Activated B cell treated with CpG ODN at 0.5 μM for 24 hours (primary cell): ENCODE results near the gene KYAT1. TPM values are rescaled to one million over a fixed set of nuclear protein-coding genes. Genes with fewer than 3 reads are reported as not detected.
"Not testable (repeated sequence)": the region's sequence is repeated elsewhere in the genome, so short reads cannot be mapped to it uniquely, and the experiment has no call there.

Experiments used
- ATAC-seq: fragments of 200-7000 bp; cut with Tn5 transposase; one replicate; pipeline ENCODE4 v1.10.0; 2021; ENCODE audit warnings: low read depth, mild to moderate bottlenecking, moderate library complexity
- CTCF ChIA-PET: fragments of 350-600 bp; sonication (Branson Sonifier 250); formaldehyde crosslinking; loops from one replicate; lab custom pipeline; 2021; ENCODE audit warnings: antibody characterized with exemption; lab: Charles Lee
- POLR2A ChIA-PET: fragments of 350-600 bp; sonication (Branson Sonifier 250); formaldehyde crosslinking; loops from one replicate; lab custom pipeline; 2021; ENCODE audit warnings: antibody characterized with exemption; lab: Charles Lee
- DNase-seq: peaks from one replicate; pipeline ENCODE4 v3.0.0; 2022
- H3K27ac Mint-ChIP-seq: one replicate; pipeline ENCODE4 v1.8.0; 2020; ENCODE audit warnings: mixed read lengths
- H3K27me3 Mint-ChIP-seq: one replicate; pipeline ENCODE4 v1.8.0; 2021; ENCODE audit warnings: mixed read lengths
- H3K36me3 Mint-ChIP-seq: one replicate; pipeline ENCODE4 v1.8.0; 2021; ENCODE audit warnings: low read depth, mixed read lengths
- H3K4me1 Mint-ChIP-seq: one replicate; pipeline ENCODE4 v1.8.0; 2021; ENCODE audit warnings: mixed read lengths
- H3K4me3 Mint-ChIP-seq: one replicate; pipeline ENCODE4 v1.8.0; 2020; ENCODE audit warnings: mild to moderate bottlenecking, mixed read lengths
- H3K9me3 Mint-ChIP-seq: one replicate; pipeline ENCODE4 v1.8.0; 2020; ENCODE audit warnings: mixed read lengths
- intact Hi-C: fragments of 100-400 bp; cut with micrococcal nuclease; formaldehyde crosslinking; loops from one replicate; pipeline ENCODE4 v1.15.1; 2024
- total RNA-seq: library from RNA; stranded (reverse); gene quantifications from 2 replicates; pipeline ENCODE4 v1.2.3, GENCODE V29; 2022
- TF ChIP-seq, protein P1 (sequence below): fragments of 200-600 bp; IDR thresholded peaks from one replicate; pipeline ENCODE4 v1.8.0; 2022; ENCODE audit warnings: antibody characterized with exemption, mild to moderate bottlenecking

Gene KYAT1
- total RNA-seq, 1 donor from 2014 or later: 4.3 TPM

DNA sequence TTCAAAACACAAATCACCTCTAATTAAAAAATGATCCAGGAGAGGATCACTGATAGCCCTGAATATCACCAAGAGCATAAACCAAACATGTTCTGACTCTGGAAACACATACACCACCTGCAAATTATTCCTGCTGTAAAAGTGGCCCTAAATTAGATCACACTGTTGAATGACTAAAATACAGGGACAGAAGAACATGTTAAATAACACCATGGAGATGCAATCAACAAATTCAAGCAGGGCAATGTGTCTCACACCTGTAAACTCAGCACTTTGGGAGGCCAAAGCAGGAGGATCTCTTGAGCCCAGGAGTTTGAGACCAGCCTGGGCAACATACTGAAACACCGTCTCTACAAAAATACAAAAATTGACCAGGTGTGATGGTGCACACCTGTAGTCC lies 33.9 kb downstream of the KYAT1 start:
- peaks cover 9% of the 10 kb centered on the region for H3K9me3 Mint-ChIP-seq
- intact Hi-C loops: no loop called here
- ATAC-seq: no peak
- no peaks in the 10 kb centered on the region for H3K4me1 Mint-ChIP-seq
- H3K27me3 Mint-ChIP-seq: no peaks in the 10 kb centered on the region
- ChIA-PET POLR2A (no interaction called here), CTCF (no interaction called here)
- peaks cover 12% of the 10 kb centered on the region for H3K36me3 Mint-ChIP-seq
- TF ChIP-seq, protein P1, sequence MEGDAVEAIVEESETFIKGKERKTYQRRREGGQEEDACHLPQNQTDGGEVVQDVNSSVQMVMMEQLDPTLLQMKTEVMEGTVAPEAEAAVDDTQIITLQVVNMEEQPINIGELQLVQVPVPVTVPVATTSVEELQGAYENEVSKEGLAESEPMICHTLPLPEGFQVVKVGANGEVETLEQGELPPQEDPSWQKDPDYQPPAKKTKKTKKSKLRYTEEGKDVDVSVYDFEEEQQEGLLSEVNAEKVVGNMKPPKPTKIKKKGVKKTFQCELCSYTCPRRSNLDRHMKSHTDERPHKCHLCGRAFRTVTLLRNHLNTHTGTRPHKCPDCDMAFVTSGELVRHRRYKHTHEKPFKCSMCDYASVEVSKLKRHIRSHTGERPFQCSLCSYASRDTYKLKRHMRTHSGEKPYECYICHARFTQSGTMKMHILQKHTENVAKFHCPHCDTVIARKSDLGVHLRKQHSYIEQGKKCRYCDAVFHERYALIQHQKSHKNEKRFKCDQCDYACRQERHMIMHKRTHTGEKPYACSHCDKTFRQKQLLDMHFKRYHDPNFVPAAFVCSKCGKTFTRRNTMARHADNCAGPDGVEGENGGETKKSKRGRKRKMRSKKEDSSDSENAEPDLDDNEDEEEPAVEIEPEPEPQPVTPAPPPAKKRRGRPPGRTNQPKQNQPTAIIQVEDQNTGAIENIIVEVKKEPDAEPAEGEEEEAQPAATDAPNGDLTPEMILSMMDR: no peak
- no peak for DNase-seq
- H3K27ac Mint-ChIP-seq: no peak overlapping the region
- no peak overlapping the region for H3K4me3 Mint-ChIP-seq

DNA sequence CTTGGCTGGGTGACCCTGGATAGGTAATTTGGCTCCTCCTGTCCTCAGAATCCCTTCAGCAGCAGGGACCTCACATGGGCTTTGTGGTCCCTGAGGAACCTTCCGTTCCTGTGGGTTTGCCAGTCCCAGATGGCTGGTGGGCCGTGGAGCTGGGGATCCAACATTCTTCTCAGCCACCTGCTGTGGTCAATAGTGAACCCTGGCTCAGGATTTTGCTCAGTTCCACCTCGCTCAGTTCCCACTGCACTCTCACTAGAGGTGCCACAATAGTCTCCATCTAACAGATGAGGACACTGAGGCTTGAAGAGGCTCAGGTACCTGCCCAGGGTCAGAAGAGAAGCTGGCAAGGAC lies 35.1 kb downstream of the KYAT1 start:
- Mint-ChIP-seq H3K4me3 (no peak overlapping the region), H3K27ac (no peak overlapping the region), H3K36me3 (peaks cover 14% of the 10 kb centered on the region), H3K4me1 (no peaks in the 10 kb centered on the region), H3K9me3 (peaks cover 9% of the 10 kb centered on the region), H3K27me3 (no peaks in the 10 kb centered on the region)
- intact Hi-C loops: no loop called here
- TF ChIP-seq, protein P1: no peak
- ChIA-PET POLR2A (interaction anchor here (0.7 kb wide), 1 partner anchor 13 kb away, joined by 10 read pairs; no protein-coding TSS in a partner anchor), CTCF (no interaction called here)
- no peak for ATAC-seq
- DNase-seq: no peak

DNA sequence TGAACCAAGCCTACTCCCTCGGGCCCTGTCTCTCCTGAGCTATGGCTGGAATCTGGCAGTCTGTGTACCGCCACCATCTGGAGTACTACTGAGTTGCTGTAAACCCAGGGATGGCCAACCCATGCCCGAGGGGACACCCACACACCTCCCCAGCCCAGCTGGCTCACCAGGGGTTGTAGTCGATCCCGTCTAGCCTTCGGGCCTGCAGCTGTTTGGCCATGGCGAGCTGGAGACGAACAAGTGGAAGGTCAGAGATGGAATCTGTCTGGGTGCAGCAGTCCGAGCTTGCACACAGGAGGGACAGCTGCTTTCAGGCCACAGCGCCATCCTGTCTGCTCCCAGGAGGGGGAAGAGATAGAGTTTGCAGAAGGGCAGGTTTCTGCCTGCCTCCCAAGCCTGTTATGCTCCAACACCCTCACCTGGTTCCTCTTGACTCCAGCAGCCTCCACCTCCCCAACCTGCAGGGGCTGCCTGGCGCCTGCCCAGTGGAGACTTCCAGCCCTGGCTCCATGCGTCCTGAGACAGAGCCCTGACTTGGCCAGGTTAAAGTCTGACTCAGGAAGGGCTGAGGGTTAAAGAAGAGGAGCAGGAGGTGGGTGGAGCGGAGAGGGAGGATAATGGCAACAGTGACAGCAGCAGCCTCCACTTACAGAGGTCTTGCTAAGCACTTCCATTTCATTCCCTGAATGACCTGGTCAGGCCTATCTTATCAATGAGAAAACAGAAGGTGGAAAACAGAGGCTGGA lies 36.4 kb downstream of the KYAT1 start:
- ChIA-PET CTCF (no interaction called here), POLR2A (no interaction called here)
- H3K27ac Mint-ChIP-seq: no peak overlapping the region
- ATAC-seq (no peak), DNase-seq (no peak)
- H3K4me1 Mint-ChIP-seq: no peaks in the 10 kb centered on the region
- H3K9me3 Mint-ChIP-seq: peaks cover 3% of the 10 kb centered on the region
- intact Hi-C loops: no loop called here
- no peaks in the 10 kb centered on the region for H3K27me3 Mint-ChIP-seq
- TF ChIP-seq, protein P1: no peak
- no peak overlapping the region for H3K4me3 Mint-ChIP-seq
- H3K36me3 Mint-ChIP-seq: peaks cover 4% of the 10 kb centered on the region

DNA sequence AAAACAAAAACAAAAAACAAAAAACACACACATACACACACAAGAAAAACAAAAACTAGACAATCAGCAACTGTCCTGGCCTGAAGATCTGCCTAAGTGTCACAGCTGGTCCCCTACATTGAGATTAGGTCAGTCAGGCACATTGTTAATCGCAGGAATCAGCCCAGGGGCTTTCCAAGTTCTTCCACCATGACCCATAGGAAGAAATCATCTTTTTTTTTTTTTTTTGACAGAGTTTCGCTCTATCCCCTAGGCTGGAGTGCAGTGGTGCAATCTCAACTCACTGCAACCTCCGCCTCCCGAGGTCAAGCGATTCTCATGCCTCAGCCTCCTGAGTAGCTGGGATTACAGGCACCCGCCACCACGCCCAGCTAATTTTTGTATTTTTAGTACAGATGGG lies 38.6 kb downstream of the KYAT1 start:
- H3K9me3 Mint-ChIP-seq, H3K27me3 Mint-ChIP-seq, POLR2A ChIA-PET, ATAC-seq, DNase-seq, CTCF ChIA-PET, H3K27ac Mint-ChIP-seq, H3K4me3 Mint-ChIP-seq, H3K4me1 Mint-ChIP-seq, H3K36me3 Mint-ChIP-seq, intact Hi-C loops: not testable (repeated sequence)

DNA sequence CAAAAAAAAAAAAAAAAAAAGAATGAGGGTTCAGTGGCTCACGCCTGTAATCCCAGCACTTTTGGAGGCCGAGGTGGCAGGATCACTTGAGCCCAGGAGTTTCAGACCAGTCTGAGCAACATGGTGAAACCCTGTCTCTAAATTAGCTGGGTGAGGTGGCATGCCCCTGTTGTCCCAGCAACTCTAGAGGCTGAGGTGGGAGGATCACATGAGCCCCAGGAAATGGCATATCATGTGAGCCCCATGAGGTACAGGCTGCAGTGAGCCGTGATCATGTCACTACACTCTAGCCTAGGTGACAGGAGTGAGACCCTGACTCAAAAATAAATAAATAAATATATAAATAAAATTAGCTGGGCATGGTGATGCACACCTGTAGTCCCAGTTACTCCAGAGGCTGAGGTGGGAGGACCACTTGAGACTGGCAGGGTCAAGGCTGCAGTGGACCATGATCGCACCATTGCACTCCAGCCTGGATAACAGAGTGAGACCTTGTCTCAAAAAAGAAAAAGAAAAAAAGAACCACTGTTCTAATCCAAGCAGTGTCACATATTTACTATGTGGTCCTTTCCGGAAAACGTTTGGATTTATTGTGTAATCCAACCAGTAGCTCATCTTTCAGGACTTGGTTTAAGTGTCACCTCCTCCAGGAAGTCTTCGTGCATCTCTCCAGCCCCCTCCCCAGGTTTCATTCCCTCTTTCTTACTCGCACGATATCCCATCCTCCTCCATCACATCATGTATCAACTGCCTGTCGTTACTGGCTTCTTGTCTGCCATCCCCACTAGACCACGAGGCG lies 39.9 kb downstream of the KYAT1 start:
- DNase-seq (no peak), ATAC-seq (no peak)
- TF ChIP-seq, protein P1: no peak
- no peak overlapping the region for H3K4me3 Mint-ChIP-seq
- H3K27ac Mint-ChIP-seq: no peak overlapping the region
- POLR2A ChIA-PET: no interaction called here
- CTCF ChIA-PET: no interaction called here
- H3K4me1 Mint-ChIP-seq: no peaks in the 10 kb centered on the region
- intact Hi-C loops: no loop called here
- H3K27me3 Mint-ChIP-seq: no peaks in the 10 kb centered on the region
- H3K36me3 Mint-ChIP-seq: peaks cover 2% of the 10 kb centered on the region
- no peaks in the 10 kb centered on the region for H3K9me3 Mint-ChIP-seq
